IPS-20b (cell line): ENCODE measurements around the gene COL27A1.

Experiments
- H3K27ac ChIP-seq: one replicate; pipeline ENCODE4 v1.5.1; 2013; ENCODE audit warnings: low read length
- H3K27me3 ChIP-seq: 2 replicates; pipeline ENCODE4 v1.6.1; 2013; ENCODE audit warnings: mild to moderate bottlenecking, low read length, inconsistent platforms; ENCODE audit not compliant: insufficient read depth
- H3K36me3 ChIP-seq: 2 replicates; pipeline ENCODE4 v1.6.1; 2013; ENCODE audit warnings: low read depth, mild to moderate bottlenecking, inconsistent platforms, low read length, moderate library complexity; ENCODE audit not compliant: insufficient read depth
- H3K4me1 ChIP-seq: 2 replicates; pipeline ENCODE4 v1.6.1; 2013; ENCODE audit warnings: mild to moderate bottlenecking, control low read depth, inconsistent platforms, low read length, moderate library complexity; ENCODE audit not compliant: insufficient read depth
- H3K4me3 ChIP-seq: 2 replicates; pipeline ENCODE4 v1.5.1; 2013; ENCODE audit warnings: mild to moderate bottlenecking, low read length, inconsistent platforms
- H3K9ac ChIP-seq: 2 replicates; pipeline ENCODE4 v1.6.1; 2013; ENCODE audit warnings: low read depth, mild to moderate bottlenecking, inconsistent platforms, low read length, moderate library complexity
- H3K9me3 ChIP-seq: 2 replicates; pipeline ENCODE4 v1.6.1; 2013; ENCODE audit warnings: mild to moderate bottlenecking, low read depth, low read length, inconsistent platforms; ENCODE audit not compliant: insufficient read depth

The COL27A1 gene

DNA sequence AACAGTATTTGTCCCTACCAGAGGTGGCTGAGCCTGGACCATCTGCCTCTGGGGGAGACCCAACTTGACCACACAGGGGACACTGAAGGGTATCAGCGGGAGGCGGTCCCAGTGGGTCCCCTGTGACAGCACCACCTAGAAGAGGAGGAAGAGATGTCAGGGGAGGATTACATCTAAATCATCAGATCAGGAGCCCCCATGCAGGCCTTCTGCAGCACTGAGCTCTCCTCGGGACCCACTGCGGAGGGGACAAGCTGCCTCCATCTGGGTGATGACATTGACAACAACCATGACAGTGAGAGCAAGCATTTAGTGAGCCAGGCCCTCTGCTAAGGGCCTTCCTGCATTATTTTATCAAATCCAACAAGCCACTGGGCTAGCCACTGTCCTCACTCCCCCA lies 186.7 kb downstream of the COL27A1 start:
- H3K9ac ChIP-seq: no peak overlapping the region
- H3K27me3 ChIP-seq: no peaks in the 10 kb centered on the region
- H3K4me1 ChIP-seq: no peaks in the 10 kb centered on the region
- H3K36me3 ChIP-seq: peaks cover 79% of the 10 kb centered on the region
- no peak overlapping the region for H3K4me3 ChIP-seq
- H3K9me3 ChIP-seq: no peaks in the 10 kb centered on the region
- no peak overlapping the region for H3K27ac ChIP-seq

DNA sequence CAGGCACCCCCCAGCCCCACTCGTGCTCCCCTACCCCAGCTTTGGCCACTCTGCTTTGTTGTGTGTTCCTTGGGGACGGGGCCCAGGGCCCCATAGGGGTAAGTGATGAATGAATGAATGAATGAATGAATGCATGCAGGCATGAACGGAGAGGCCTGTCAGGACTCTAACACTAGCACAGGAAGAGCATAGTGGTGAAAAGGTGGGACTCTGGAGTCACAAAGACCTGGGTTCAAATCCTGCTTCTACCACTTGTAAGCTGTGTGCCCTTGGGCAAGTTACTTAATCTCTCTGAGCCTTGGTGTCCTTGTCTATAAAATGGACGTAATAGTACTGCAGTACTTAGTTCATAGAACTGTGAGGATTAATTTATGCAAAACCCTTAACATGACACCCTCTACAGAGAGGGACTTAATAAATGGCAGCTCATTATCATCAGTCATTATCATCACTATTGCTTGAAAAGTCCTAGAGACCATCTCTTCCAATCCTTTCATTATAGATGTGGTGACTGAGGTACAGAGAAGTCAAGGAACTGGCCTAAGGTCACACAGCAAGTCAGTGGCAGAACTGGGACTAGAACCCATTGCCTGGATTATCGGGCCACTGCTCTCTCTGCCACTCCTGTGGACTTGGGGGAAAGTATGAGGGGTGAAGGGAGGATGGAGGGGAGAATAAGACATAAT lies 187.6 kb downstream of the COL27A1 start:
- Histone ChIP-seq H3K27me3 (no peaks in the 10 kb centered on the region), H3K9ac (no peak overlapping the region), H3K4me1 (no peaks in the 10 kb centered on the region), H3K27ac (no peak overlapping the region), H3K9me3 (no peaks in the 10 kb centered on the region), H3K36me3 (peaks cover 84% of the 10 kb centered on the region), H3K4me3 (no peak overlapping the region)

DNA sequence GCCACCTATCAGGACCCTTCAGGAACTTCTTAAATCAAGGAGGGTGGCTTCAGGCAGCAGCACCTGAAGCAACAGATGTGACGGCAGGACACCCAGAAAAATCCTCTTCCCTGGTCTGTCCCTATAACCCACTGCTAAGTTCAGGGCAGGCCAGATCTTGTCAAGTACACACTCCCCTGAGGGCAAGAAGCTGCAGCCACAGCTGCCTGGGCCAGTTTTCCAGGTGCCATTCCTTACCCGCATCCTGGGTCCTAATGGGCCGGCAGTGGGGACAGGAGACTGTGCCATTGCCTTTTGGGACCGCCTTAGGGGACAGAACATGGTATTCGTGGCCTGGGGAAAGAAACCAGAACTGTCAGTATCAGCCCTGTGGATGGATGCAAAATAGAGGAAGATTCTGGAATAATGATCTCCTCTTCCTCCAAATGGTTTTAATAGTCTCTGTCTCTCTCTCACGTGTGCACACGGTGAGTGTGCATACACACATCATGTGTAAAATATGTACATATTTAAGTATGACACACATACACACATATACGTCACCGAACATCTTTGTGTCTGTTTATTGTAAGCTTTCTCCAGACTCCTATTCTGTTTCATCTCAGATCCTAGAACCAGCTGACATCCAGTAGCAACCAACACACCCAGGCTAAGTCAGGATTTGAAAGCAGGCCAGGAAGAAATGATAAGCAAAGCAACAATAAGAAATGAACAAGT lies 188.3 kb downstream of the COL27A1 start:
- H3K27ac ChIP-seq: no peak overlapping the region
- peaks cover 84% of the 10 kb centered on the region for H3K36me3 ChIP-seq
- H3K9me3 ChIP-seq: no peaks in the 10 kb centered on the region

DNA sequence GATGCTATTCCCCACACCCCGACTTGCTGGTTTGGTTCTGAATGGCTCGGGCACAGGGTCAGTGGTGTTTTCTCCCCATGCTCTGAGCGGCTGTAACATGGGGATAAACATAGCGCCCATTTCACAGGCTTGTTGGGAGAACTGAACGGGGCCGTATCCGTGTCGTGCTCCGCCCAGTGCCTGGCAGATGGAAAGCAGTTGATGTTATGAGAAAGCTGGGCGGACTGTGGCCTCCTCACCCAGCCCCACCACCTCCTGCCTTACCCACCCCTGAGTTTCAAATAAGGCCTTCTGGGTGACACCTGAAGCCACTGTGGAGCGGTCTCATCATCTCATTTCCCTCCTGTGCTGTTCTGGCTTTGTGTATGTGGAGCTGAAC lies 188.8 kb downstream of the COL27A1 start:
- Histone ChIP-seq H3K9me3 (no peaks in the 10 kb centered on the region), H3K27ac (no peak overlapping the region), H3K36me3 (peaks cover 83% of the 10 kb centered on the region), H3K4me1 (peaks cover 6% of the 10 kb centered on the region), H3K27me3 (no peaks in the 10 kb centered on the region), H3K9ac (no peak overlapping the region), H3K4me3 (no peak overlapping the region)

More for the DNA sequence above, 188.3 kb downstream of the COL27A1 start:
- Histone ChIP-seq H3K4me1 (peaks cover 3% of the 10 kb centered on the region; the same call in 1 of the 2 replicates), H3K27me3 (no peaks in the 10 kb centered on the region), H3K9ac (no peak overlapping the region), H3K4me3 (no peak overlapping the region)

DNA sequence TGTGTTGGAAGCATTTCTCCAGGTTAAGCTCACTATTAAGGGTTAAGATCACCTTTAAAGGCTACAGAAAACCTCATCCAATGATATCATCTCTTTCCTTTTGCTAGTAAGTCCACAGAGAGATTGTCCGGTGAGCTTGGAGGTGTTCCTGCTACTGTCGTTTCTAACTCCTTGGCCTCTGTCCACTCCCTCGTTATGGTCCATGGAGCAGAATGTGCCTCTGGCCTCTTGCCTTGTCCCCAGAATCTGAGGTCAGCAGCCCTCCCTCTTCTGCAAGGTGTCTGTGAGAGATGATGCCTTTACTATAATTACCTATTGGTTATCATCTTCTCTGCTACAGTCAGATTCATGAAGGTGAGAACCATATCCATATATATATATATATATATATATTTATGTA lies 189.4 kb downstream of the COL27A1 start:
- Histone ChIP-seq H3K9ac (no peak overlapping the region), H3K27me3 (no peaks in the 10 kb centered on the region), H3K27ac (no peak overlapping the region), H3K4me3 (no peak overlapping the region), H3K36me3 (peaks cover 83% of the 10 kb centered on the region), H3K9me3 (no peaks in the 10 kb centered on the region), H3K4me1 (peaks cover 11% of the 10 kb centered on the region)

DNA sequence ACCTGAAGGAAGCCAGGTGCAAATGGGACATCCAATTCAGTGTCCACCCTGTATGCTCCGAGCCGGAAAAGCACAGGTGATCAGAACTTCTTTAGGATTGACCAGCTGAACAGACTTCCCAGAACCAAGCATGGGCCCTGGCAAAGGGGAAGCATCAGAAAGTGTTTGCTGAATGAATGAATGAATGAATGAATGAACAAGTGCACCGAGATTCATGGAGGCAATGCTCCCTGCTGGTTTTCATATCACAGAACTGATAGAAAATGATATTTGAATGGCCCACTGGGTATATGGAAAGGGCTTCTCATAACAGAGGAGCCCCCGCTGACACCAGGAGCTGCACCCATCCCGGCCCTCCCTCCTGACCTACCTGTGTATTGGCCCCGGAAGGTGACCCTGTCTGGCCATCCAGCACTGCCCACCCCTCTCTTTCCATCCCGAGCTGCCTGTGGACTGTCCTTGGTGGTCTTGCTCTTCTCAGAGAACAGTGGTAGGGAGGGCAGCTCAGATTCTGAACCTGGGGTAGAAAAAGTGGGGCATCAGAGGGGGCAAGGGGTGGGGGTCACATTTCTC lies 190.2 kb downstream of the COL27A1 start:
- Histone ChIP-seq H3K9me3 (no peaks in the 10 kb centered on the region), H3K9ac (no peak overlapping the region), H3K36me3 (peaks cover 85% of the 10 kb centered on the region), H3K4me1 (peaks cover 12% of the 10 kb centered on the region), H3K27me3 (no peaks in the 10 kb centered on the region), H3K27ac (no peak overlapping the region), H3K4me3 (no peak overlapping the region)

DNA sequence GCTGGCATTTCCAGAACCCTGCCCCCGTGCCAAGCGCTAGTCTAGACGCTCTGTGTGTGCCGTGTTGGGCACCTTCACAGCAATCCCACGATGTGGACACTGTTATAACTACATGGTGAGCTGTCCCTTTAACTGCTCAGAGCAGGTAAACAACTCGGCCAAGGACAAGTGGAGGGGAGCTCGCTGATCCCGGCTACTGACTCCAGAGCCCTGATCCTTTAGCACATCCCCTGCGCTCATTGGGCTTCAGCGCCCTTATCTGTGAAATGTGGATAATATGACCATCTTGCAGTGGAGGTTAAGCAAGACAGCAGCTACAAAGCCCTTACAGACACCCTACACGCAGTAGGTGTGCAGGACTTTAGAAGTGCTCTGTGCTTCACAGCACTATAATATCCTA lies 190.8 kb downstream of the COL27A1 start:
- H3K9ac ChIP-seq: no peak overlapping the region
- no peaks in the 10 kb centered on the region for H3K27me3 ChIP-seq
- H3K9me3 ChIP-seq: no peaks in the 10 kb centered on the region
- peaks cover 81% of the 10 kb centered on the region for H3K36me3 ChIP-seq
- peaks cover 12% of the 10 kb centered on the region for H3K4me1 ChIP-seq
- H3K4me3 ChIP-seq: no peak overlapping the region
- no peak overlapping the region for H3K27ac ChIP-seq

DNA sequence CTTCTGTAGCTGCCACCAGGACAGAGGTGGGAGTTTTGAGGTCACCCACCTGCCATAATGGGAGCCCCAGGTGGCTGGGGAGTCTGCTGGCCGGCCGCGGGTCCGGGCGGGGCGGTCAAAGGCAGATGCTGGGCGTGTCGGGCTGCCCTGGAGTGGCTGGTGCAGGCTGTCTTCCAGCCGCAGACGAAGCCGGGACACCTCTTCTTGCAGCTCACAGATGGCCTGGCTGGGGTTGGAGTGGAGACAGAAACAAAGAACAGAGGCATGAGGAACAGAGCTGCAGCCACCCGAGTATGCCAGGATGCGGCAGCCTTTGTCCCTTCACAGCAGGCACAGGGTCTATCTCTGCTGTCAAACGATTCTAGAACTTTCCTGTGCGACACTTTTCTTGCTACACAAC lies 192.3 kb downstream of the COL27A1 start:
- H3K36me3 ChIP-seq: peaks cover 73% of the 10 kb centered on the region

DNA sequence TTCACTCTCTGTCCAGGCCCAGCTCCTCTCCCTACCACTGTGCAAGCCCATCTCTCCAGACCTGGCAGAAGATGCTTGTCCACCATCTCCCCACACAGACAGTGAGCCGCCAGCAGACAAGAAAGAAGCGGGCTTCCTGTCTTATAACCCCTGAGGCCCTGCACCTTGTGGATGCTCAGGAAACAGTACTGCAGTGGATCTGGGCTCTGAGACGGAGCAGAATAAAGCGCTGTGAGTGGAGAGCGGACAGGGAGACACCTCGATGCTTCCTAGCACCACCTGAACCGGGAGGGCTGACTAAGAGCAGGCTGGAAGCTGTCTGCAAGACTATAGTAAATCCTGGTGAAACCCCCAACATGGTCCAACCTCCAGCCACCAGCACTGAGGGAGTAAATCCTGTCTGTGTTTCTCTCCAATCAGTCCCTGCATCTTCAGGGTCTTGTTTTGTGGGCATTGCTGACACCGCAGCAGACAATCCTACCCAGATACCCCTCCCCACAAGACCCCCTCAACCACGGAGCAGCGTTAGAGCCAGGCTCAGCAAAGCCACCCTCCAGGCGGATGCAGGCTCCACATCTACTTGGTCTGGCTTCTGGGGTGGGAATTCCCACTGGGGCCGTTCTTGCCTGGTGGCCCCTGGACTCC lies 193.0 kb downstream of the COL27A1 start:
- Histone ChIP-seq H3K27me3 (no peaks in the 10 kb centered on the region), H3K4me3 (no peak overlapping the region), H3K27ac (no peak overlapping the region), H3K9ac (0 out of 2 replicates have a peak overlapping the region, but pooled peaks have one; percentile 10), H3K4me1 (peaks cover 12% of the 10 kb centered on the region), H3K9me3 (no peaks in the 10 kb centered on the region), H3K36me3 (peaks cover 71% of the 10 kb centered on the region)

More for the DNA sequence above, 192.3 kb downstream of the COL27A1 start:
- H3K9me3 ChIP-seq: no peaks in the 10 kb centered on the region
- no peak overlapping the region for H3K27ac ChIP-seq
- no peak overlapping the region for H3K9ac ChIP-seq
- H3K4me3 ChIP-seq: no peak overlapping the region
- no peaks in the 10 kb centered on the region for H3K27me3 ChIP-seq
- H3K4me1 ChIP-seq: peaks cover 12% of the 10 kb centered on the region

DNA sequence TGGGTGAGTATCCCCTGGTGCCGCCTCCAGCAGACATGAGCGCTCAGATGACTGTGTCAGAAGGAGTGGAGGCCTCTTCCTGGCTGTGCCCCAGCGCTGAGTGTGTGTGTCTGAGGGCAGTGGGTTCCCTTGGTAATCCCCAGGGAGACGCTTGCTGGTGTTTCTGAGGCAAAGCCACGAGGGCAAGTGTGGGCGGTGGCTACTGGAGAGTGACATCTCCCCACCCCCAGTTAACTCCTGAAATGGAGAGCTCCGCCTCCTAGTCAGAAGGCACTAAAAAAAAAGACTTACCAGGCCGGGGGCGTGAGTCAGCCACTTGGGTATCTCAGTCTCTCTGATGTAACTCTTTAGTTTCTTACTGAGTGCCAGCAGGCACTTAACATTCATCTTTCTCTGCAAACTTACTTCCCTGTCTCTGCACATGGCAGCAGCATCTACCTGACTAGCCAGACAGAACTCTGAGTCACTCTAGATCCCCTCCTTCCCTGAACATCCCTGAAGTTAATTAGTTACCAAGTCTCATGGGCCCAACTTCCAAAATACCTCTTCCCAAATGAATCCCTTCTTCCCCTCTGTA lies 193.7 kb downstream of the COL27A1 start:
- no peaks in the 10 kb centered on the region for H3K27me3 ChIP-seq
- no peak overlapping the region for H3K4me3 ChIP-seq
- H3K9ac ChIP-seq: peak overlapping the region; percentile 50; the same call in 1 of the 2 replicates
- H3K9me3 ChIP-seq: no peaks in the 10 kb centered on the region
- H3K4me1 ChIP-seq: peaks cover 12% of the 10 kb centered on the region
- peaks cover 69% of the 10 kb centered on the region for H3K36me3 ChIP-seq
- peak overlapping the region; percentile 48 for H3K27ac ChIP-seq

DNA sequence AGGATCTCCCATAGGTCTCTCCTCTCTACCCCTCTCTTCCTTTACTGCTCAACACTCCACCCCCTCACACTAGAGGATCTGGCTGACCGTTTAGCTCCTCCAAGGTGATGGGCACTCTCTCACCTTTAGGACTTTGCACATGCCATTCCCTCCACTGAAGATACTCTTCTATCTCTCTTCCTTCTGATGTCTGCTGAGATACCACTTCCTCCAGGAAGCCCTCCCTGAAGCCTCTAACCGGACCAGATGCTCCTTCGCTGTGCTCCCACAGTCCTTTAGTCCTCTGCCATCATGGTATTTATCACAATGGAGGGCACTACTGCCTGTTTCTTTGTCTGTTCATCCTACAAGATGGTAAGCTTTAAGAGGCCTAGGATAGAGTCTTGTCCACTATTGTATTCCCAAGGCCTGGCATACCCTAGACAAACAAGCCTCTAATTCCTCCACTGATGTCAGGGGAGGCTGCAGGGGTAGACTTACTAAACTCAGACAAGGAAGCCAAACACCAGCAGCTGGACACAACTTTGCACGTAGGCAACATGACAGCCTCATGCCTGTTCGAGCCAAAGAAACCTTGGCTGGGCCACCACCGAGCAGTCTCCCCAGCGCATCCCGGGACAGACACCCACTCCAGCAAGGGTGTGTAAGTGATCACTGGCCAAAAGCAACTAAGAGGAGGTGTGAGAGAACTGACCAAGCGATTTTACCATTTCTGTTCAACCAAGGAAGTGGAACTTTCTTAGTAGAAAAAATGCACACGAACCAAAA lies 194.6 kb downstream of the COL27A1 start:
- H3K27me3 ChIP-seq: no peaks in the 10 kb centered on the region
- peak overlapping the region; percentile 50; the same call in 1 of the 2 replicates for H3K9ac ChIP-seq
- no peak overlapping the region for H3K4me3 ChIP-seq
- H3K9me3 ChIP-seq: no peaks in the 10 kb centered on the region
- peaks cover 62% of the 10 kb centered on the region for H3K36me3 ChIP-seq
- peaks cover 12% of the 10 kb centered on the region for H3K4me1 ChIP-seq
- peak overlapping the region; percentile 48 for H3K27ac ChIP-seq
